Breast epithelium (tissue), 4 donors: ENCODE measurements around the gene SAMSN1. TPM values are rescaled to one million over a fixed set of nuclear protein-coding genes. Genes with fewer than 3 reads are reported as not detected.

Source experiments
- DNase-seq, 2 donors: peaks; one replicate each; pipeline ENCODE4 v3.0.0-alpha.2; 2019; ENCODE audit warnings: low spot score in 2 of 2
- H3K27ac ChIP-seq, 2 donors: fragments of 200-600 bp; sonication (generic) in 1 of 2; one replicate each; pipeline ENCODE4 v1.5.1; 2016 to 2019; ENCODE audit warnings: mild to moderate bottlenecking in 1 of 2
- H3K27me3 ChIP-seq, 2 donors: fragments of 200-600 bp; sonication (generic) in 1 of 2; one replicate each; pipeline versions ENCODE4 v1.5.1 to v1.6.0; 2017 to 2019; ENCODE audit warnings: control low read depth in 1 of 2, mild to moderate bottlenecking in 1 of 2
- H3K36me3 ChIP-seq: fragments of 200-600 bp; one replicate; pipeline ENCODE4 v1.5.1; 2019
- H3K4me1 ChIP-seq, 2 donors: fragments of 200-600 bp; sonication (generic); one replicate each; pipeline ENCODE4 v1.5.1; 2016 to 2019; ENCODE audit warnings: control low read depth in 1 of 2
- H3K4me3 ChIP-seq, 3 donors: fragments of 200-600 bp; sonication (generic); 1 replicate in 2 of 3; 2 replicates in 1 of 3; pipeline ENCODE4 v1.5.1; 2016 to 2019; ENCODE audit warnings: mild to moderate bottlenecking in 3 of 3, moderate library complexity in 2 of 3
- H3K9me3 ChIP-seq, 2 donors: fragments of 200-600 bp; sonication (generic) in 1 of 2; one replicate each; pipeline ENCODE4 v1.5.1; 2016 to 2019; ENCODE audit warnings: control low read depth in 1 of 2
- POLR2A ChIP-seq: fragments of 450-650 bp; IDR thresholded peaks from one replicate; pipeline ENCODE4 v1.6.1; 2016; ENCODE audit warnings: antibody characterized with exemption, mild to moderate bottlenecking, moderate library complexity
- POLR2AphosphoS5 ChIP-seq, 3 donors: sonication (generic); formaldehyde crosslinking; IDR thresholded peaks; one replicate each; pipeline ENCODE4 v1.6.1; 2017; ENCODE audit warnings: antibody characterized with exemption in 3 of 3
- intact Hi-C: fragments of 100-400 bp; cut with DNase I; formaldehyde crosslinking; loops from one replicate; pipeline ENCODE4 v1.15.1; 2023; ENCODE audit warnings: low total_unique reads
- total RNA-seq, 3 donors: library from RNA; depleted of rRNA; stranded (reverse); fragments of >200 nt; gene quantifications; one replicate each; pipeline ENCODE4 v1.1.0, GENCODE V29; 2016
- TF ChIP-seq, protein P1 (sequence below), 3 donors: fragments of 450-650 bp; IDR thresholded peaks; one replicate each; pipeline ENCODE4 v1.5.1; 2016 to 2017; ENCODE audit warnings: antibody characterized with exemption in 3 of 3, mild to moderate bottlenecking in 3 of 3, moderate library complexity in 3 of 3

Gene SAMSN1
- total RNA-seq, 3 donors from 2014 or later: 7.5 to 15.4 (median 11.4) TPM

DNA sequence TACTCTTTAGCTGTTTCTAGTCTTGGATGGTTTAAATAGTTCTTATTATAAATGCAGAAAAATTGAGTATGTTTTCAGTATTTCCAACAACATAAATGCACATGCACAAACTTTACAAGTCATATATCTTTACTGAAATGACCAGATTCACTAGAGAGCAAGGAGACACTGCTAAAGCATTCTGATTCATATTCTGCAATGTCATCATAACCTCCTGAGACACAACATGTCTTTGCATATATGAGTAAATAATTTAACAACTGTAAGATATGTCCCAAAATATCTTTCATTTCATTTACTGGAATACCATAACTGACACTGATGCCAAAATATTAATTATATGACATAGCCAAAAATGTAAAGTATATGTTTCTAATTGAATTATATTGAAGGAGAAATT, 16.8 kb upstream of the SAMSN1 start:
- Histone ChIP-seq H3K27ac (no peak overlapping the region), H3K27me3 (no peaks in the 10 kb centered on the region), H3K36me3 (no peaks in the 10 kb centered on the region), H3K4me3 (no peak overlapping the region), H3K4me1 (no peaks in the 10 kb centered on the region), H3K9me3 (no peaks in the 10 kb centered on the region)
- intact Hi-C loops: no loop called here
- TF ChIP-seq POLR2A: no peak
- TF ChIP-seq, protein P1, sequence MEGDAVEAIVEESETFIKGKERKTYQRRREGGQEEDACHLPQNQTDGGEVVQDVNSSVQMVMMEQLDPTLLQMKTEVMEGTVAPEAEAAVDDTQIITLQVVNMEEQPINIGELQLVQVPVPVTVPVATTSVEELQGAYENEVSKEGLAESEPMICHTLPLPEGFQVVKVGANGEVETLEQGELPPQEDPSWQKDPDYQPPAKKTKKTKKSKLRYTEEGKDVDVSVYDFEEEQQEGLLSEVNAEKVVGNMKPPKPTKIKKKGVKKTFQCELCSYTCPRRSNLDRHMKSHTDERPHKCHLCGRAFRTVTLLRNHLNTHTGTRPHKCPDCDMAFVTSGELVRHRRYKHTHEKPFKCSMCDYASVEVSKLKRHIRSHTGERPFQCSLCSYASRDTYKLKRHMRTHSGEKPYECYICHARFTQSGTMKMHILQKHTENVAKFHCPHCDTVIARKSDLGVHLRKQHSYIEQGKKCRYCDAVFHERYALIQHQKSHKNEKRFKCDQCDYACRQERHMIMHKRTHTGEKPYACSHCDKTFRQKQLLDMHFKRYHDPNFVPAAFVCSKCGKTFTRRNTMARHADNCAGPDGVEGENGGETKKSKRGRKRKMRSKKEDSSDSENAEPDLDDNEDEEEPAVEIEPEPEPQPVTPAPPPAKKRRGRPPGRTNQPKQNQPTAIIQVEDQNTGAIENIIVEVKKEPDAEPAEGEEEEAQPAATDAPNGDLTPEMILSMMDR (IDR thresholded peaks at IDR 0.05): no peak
- no peak for TF ChIP-seq POLR2AphosphoS5 (IDR thresholded peaks at IDR 0.05)
- DNase-seq: no peak

- no peaks in the 10 kb centered on the region for H3K9me3 ChIP-seq
- H3K27ac ChIP-seq: no peak overlapping the region
- no peaks in the 10 kb centered on the region for H3K36me3 ChIP-seq
- H3K4me3 ChIP-seq: no peak overlapping the region
- DNase-seq: no peak
- intact Hi-C loops: no loop called here
- TF ChIP-seq, protein P1 (IDR thresholded peaks at IDR 0.05): no peak
- no peak for TF ChIP-seq POLR2A
- TF ChIP-seq POLR2AphosphoS5 (IDR thresholded peaks at IDR 0.05): no peak
- no peaks in the 10 kb centered on the region for H3K4me1 ChIP-seq
- no peaks in the 10 kb centered on the region for H3K27me3 ChIP-seq
Observed at GRCh38 chr21:14560555-14560954, 14.4 kb upstream of the SAMSN1 start.

DNA sequence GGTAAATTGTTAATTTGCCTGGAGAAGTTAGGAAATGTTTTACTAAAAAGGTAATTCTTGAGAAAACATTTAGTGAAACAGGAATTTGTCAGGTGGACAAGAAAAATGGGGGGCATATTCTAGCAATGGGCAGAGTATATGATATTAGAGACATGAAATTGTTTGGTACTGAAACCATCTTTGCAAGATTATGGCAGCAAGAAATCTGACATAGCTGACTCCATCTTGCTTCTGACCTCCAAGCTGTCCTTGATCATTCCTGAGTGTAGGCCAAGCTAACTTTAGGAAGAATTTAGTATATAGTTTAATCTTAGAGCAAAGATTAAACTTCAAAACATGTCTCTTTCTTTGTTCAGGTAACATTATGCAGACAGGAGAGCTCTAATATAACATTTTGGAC, 14.0 kb upstream of the SAMSN1 start:
- H3K4me3 ChIP-seq: no peak overlapping the region
- intact Hi-C loops: no loop called here
- H3K27ac ChIP-seq: no peak overlapping the region
- H3K9me3 ChIP-seq: no peaks in the 10 kb centered on the region
- H3K4me1 ChIP-seq: no peaks in the 10 kb centered on the region
- H3K36me3 ChIP-seq: no peaks in the 10 kb centered on the region
- DNase-seq: no peak
- TF ChIP-seq POLR2AphosphoS5 (IDR thresholded peaks at IDR 0.05) (no peak), POLR2A (no peak)
- TF ChIP-seq, protein P1 (IDR thresholded peaks at IDR 0.05): no peak
- no peaks in the 10 kb centered on the region for H3K27me3 ChIP-seq

DNA sequence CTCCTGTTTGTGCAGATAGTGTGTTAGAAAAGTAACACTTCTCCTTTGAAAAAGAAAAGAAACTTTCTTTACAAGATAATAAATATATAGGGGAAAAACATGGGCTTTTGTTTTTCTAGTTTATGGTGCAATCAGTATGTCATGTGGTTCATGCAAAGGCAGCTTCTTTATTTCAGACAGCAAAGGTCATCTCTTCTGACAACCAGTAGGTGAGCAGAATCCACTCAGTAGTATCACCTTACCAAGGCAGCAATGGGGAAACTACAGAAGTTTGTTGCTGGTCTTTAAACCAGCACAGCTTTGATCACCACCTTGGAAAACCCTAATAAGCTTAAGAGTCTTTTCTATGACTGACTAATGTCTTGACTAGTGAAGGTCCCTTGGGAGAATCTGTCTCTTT, 13.0 kb upstream of the SAMSN1 start:
- Histone ChIP-seq H3K4me3 (no peak overlapping the region), H3K27me3 (no peaks in the 10 kb centered on the region), H3K27ac (no peak overlapping the region), H3K9me3 (no peaks in the 10 kb centered on the region), H3K4me1 (no peaks in the 10 kb centered on the region), H3K36me3 (no peaks in the 10 kb centered on the region)
- TF ChIP-seq, protein P1 (IDR thresholded peaks at IDR 0.05): no peak
- no peak for TF ChIP-seq POLR2AphosphoS5 (IDR thresholded peaks at IDR 0.05)
- no peak for TF ChIP-seq POLR2A
- DNase-seq: no peak
- intact Hi-C loops: no loop called here

DNA sequence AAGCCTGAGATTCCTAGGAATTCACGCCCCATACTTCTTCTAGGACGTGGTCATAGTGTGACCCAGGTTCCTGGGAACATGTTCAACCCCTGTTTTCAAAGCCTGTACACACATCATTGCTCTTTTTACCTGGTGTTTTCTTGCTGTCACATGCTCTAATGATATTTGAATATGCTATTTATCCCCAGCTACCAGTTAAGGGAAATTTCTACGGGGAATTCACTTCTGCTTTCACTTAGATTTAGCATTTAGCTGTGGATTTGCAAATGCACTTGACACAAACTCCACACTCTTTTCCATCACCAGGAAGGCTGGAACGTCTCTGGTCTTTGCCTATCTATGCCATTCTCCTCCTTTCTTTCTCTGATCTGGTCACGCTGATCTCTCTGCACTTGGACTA, 11.3 kb upstream of the SAMSN1 start:
- TF ChIP-seq, protein P1 (IDR thresholded peaks at IDR 0.05): no peak
- TF ChIP-seq POLR2AphosphoS5 (IDR thresholded peaks at IDR 0.05) (no peak), POLR2A (no peak)
- no peaks in the 10 kb centered on the region for H3K9me3 ChIP-seq
- no peak overlapping the region for H3K4me3 ChIP-seq
- intact Hi-C loops: no loop called here
- no peak for DNase-seq
- no peaks in the 10 kb centered on the region for H3K4me1 ChIP-seq
- no peak overlapping the region for H3K27ac ChIP-seq
- no peaks in the 10 kb centered on the region for H3K36me3 ChIP-seq
- H3K27me3 ChIP-seq: no peaks in the 10 kb centered on the region
